Dermis blood vessel endothelial cell (primary cell): ENCODE data around the gene CCDC3. TPM values are rescaled to one million over a fixed set of nuclear protein-coding genes. Genes with fewer than 3 reads are reported as not detected.
"Not testable (repeated sequence)": the region's sequence is repeated elsewhere in the genome, so short reads cannot be mapped to it uniquely, and the experiment has no call there.

ENCODE experiments used
- DNase-seq: peaks from one replicate; pipeline ENCODE4 v3.0.0; 2010
- total RNA-seq: library from RNA; depleted of rRNA; stranded (reverse); fragments of >200 nt; gene quantifications from 2 replicates; pipeline ENCODE4 v1.2.3, GENCODE V29; 2014

The CCDC3 gene
- total RNA-seq, result 0.28 and 1.4 TPM in 2 replicates

GRCh38 chr10:13001041-13001886, at the start of gene CCDC3:
Gene CCDC3, minus strand, starts transcription at chr10:13001713. Its CDS starts 143 bp downstream, at chr10:13001570.
- no peak for DNase-seq

- DNase-seq, result no peak
Observed at GRCh38 chr10:13051126-13051694, 49.7 kb upstream of the CCDC3 start.

- no peak for DNase-seq
Observed at GRCh38 chr10:13049774-13050420, 48.4 kb upstream of the CCDC3 start.

- no peak for DNase-seq
Observed at GRCh38 chr10:13048762-13049161, 47.2 kb upstream of the CCDC3 start.

GRCh38 chr10:13047529-13048206, 46.2 kb upstream of the CCDC3 start:
- no peak for DNase-seq

GRCh38 chr10:13046851-13047528, 45.5 kb upstream of the CCDC3 start:
- no peak for DNase-seq

GRCh38 chr10:13043520-13043919, 42.0 kb upstream of the CCDC3 start:
- no peak for DNase-seq

- no peak for DNase-seq
Observed at GRCh38 chr10:13039761-13040160, 38.2 kb upstream of the CCDC3 start.

- no peak for DNase-seq
Observed at GRCh38 chr10:13038391-13038790, 36.9 kb upstream of the CCDC3 start.

- DNase-seq, result no peak
Observed at GRCh38 chr10:13037832-13038231, 36.3 kb upstream of the CCDC3 start.

- no peak for DNase-seq
Observed at GRCh38 chr10:13036841-13037240, 35.3 kb upstream of the CCDC3 start.

- not testable (repeated sequence) for DNase-seq
Observed at GRCh38 chr10:13035731-13036130, 34.2 kb upstream of the CCDC3 start.

GRCh38 chr10:13026873-13027272, 25.4 kb upstream of the CCDC3 start:
- no peak for DNase-seq

GRCh38 chr10:13023754-13024153, 22.2 kb upstream of the CCDC3 start:
- DNase-seq, result no peak

GRCh38 chr10:13019280-13019679, 17.8 kb upstream of the CCDC3 start:
- no peak for DNase-seq

GRCh38 chr10:13018171-13018570, 16.7 kb upstream of the CCDC3 start:
- DNase-seq, result no peak

- DNase-seq, result no peak
Observed at GRCh38 chr10:13016886-13017285, 15.4 kb upstream of the CCDC3 start.

GRCh38 chr10:13016426-13016825, 14.9 kb upstream of the CCDC3 start:
- DNase-seq, result peak; percentile 21

GRCh38 chr10:13006037-13006436, 4.5 kb upstream of the CCDC3 start:
- DNase-seq, result no peak

GRCh38 chr10:13003759-13004158, 2.2 kb upstream of the CCDC3 start:
- no peak for DNase-seq

GRCh38 chr10:13003004-13003403, 1.5 kb upstream of the CCDC3 start:
- DNase-seq, result no peak

- no peak for DNase-seq
Observed at GRCh38 chr10:13001887-13002212, 337 bp upstream of the CCDC3 start.

- no peak for DNase-seq
Observed at GRCh38 chr10:13000431-13000830, 1.1 kb downstream of the CCDC3 start.
